Measurements from ENCODE around the gene SRMS.

Gene SRMS

DNA sequence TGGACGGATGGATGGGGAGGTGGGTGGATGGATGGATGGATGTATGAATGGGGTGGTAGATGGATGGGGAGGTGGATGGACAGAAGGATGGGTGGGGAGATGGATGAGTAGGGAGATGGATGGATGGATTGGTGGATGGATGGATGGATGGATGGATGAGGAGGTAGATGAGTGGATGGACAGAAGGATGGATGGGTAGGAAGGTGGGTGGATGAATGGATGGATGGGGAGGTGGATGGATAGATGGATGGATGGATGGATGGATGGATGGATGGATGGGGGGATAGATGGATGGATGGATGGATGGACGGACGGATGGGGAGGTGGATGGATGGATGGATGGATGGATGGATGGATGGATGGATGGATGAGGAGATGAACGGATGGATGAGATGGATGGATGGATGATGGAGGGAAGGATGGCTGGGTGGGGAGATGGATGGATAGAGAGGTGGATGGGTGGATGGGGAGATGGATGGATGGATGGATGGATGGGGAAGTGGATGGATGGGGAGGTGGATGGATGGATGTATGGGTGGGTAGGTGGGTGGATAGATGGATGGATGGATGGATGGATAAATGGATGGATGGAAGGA is 55.8 kb downstream of the SRMS start:
- in situ Hi-C loops (cut with HindIII; ENCODE audit: low pct_unique_long_range_greater_than_20kb, low sequenced_read_pairs): no loop called here
- no peak for TF ChIP-seq JUND (IDR thresholded peaks at IDR 0.05; ENCODE audit: low read depth)
- no peak for DNase-seq (ENCODE audit: low read depth in 1 of 2, low spot score in 1 of 2)

DNA sequence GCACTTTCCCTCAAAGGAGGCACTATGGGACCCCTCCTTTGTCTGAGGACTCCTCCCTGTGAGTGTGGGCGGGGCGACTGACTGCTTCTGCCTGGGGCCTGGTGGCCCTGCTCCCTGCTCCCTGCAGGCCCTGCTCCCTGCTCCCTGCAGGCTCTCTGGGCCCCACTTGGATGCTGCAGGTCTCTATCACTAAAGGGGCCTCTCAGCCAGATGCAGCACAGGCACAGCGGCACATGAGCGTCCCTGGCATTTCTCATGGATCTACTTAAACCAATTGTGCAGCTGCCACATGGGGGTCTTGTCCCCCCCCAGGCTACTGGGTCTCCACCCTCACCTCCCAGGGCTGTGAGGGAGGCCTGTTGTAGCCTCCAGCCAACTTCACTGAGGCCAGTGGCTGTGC is 56.5 kb downstream of the SRMS start:
- in situ Hi-C loops (cut with HindIII; ENCODE audit: low pct_unique_long_range_greater_than_20kb, low sequenced_read_pairs): no loop called here
- no peak for TF ChIP-seq JUND (IDR thresholded peaks at IDR 0.05; ENCODE audit: low read depth)

More for the DNA sequence above, 56.5 kb downstream of the SRMS start:
- no peak for DNase-seq (ENCODE audit: low read depth in 1 of 2, low spot score in 1 of 2)

All from T47D (cell line).